ENCODE results near the gene TENT5D. TPM values are rescaled to one million over a fixed set of nuclear protein-coding genes. Genes with fewer than 3 reads are reported as not detected.

Gene TENT5D
- total RNA-seq: not detected in 2 replicates

GRCh38 chrX:80420147-80420546 lies at the start of gene TENT5D:
Gene TENT5D (plus strand): TSS chrX:80420447. CDS start chrX:80442540, 22,093 bp downstream.

